IPS-15b (cell line): ENCODE results near the gene TRPV6.

Source experiments
- H3K27me3 ChIP-seq: one replicate; pipeline ENCODE4 v1.6.1; 2013; ENCODE audit warnings: low read length; ENCODE audit not compliant: control insufficient read depth, insufficient read depth
- H3K36me3 ChIP-seq: one replicate; pipeline ENCODE4 v1.6.1; 2013; ENCODE audit warnings: low read length; ENCODE audit not compliant: control insufficient read depth, insufficient read depth
- H3K4me1 ChIP-seq: one replicate; pipeline ENCODE4 v1.6.1; 2013; ENCODE audit warnings: mild to moderate bottlenecking, low read length; ENCODE audit not compliant: control insufficient read depth, insufficient read depth
- H3K4me3 ChIP-seq: one replicate; pipeline ENCODE4 v1.5.1; 2013; ENCODE audit warnings: low read depth, low read length
- H3K9ac ChIP-seq: one replicate; pipeline ENCODE4 v1.6.1; 2013; ENCODE audit warnings: low read depth, mild to moderate bottlenecking, low read length
- H3K9me3 ChIP-seq: one replicate; pipeline ENCODE4 v1.6.1; 2013; ENCODE audit warnings: mild to moderate bottlenecking, low read length; ENCODE audit not compliant: control insufficient read depth, insufficient read depth

TRPV6 gene

DNA sequence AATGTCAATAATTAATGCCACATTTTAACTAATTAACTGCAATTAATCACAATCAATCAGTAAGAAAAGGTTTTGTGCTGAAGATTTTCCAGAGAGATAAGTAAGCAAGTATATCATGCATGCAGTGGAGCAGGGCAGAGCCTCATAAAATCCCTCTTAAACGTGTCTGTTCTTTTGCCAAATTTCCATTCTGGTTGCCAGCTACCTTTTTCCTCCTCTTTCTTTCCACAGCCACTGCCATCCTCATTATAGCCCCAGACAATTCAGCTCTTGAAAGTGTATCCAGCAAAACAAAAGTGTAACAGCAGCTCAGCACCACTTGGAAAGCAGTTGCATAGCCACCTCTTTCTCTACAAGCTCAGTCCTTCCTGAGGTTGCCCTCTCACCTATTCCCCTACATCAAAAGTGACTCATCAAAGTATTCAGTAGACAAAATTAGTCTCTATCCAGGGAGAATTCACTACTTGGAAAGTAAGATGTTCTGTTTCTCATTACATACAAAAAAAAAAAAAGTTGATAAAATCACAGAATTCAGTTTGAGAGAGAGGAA is 57.5 kb downstream of the TRPV6 start:
- H3K4me3 ChIP-seq, result no peak overlapping the region
- H3K36me3 ChIP-seq, result no peaks in the 10 kb centered on the region
- H3K4me1 ChIP-seq, result no peaks in the 10 kb centered on the region
- no peaks in the 10 kb centered on the region for H3K27me3 ChIP-seq
- H3K9me3 ChIP-seq, result peaks cover 3% of the 10 kb centered on the region
- H3K9ac ChIP-seq, result no peak overlapping the region

DNA sequence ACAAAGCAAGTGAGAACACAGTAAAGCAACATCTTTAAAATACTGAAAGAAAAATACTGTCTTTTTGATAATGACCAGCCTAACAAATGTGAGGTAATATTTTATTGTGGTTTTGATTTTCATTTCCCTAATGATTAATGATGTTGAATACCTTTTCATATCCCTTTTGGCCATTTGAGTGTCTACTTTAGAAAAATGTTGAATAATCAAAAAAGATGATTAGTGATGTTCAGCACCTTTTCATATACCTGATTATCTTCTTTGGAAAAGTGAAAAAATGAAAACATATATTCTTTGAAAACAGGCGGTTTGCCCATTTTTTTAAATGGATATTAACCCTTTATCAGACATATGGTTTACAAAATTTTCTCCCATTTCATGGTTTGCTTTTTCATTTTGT is 62.8 kb downstream of the TRPV6 start:
- Histone ChIP-seq H3K9ac (no peak overlapping the region), H3K4me3 (no peak overlapping the region), H3K9me3 (peaks cover 3% of the 10 kb centered on the region), H3K27me3 (no peaks in the 10 kb centered on the region), H3K36me3 (no peaks in the 10 kb centered on the region), H3K4me1 (no peaks in the 10 kb centered on the region)
